A549 (cell line): ENCODE data around the gene DLGAP1.

Experiments used
- CTCF ChIP-seq: fragments of >200 bp; sonication (Bioruptor Twin); formaldehyde crosslinking; IDR thresholded peaks from 3 replicates; pipeline ENCODE4 v1.5.1; 2016
- E2F6 ChIP-seq: IDR thresholded peaks from 2 replicates; pipeline ENCODE4 v1.6.1; 2012; ENCODE audit warnings: low read depth, borderline replicate concordance
- EP300 ChIP-seq, 2 experiments: fragments of >200 bp; sonication (Bioruptor Twin); formaldehyde crosslinking; IDR thresholded peaks; 2 replicates in 1 of 2; 3 replicates in 1 of 2; pipeline ENCODE4 v1.6.1; 2016 to 2017
- ZFP36 ChIP-seq: fragments of 450-650 bp; IDR thresholded peaks from 2 replicates; pipeline ENCODE4 v1.6.1; 2014; ENCODE audit warnings: borderline replicate concordance; ENCODE audit not compliant: partially characterized antibody

- TF ChIP-seq CTCF (no peak), E2F6 (no peak), EP300 (IDR thresholded peaks at IDR 0.05) (no peak), ZFP36 (no peak)
These were observed 469.4 kb downstream of the DLGAP1 start for GRCh38 chr18:3985664-3986063.
